Thyroid gland (tissue), 4 donors: Measurements from ENCODE around the gene ZNF750. TPM values are rescaled to one million over a fixed set of nuclear protein-coding genes. Genes with fewer than 3 reads are reported as not detected.

Experiments
- DNase-seq, 2 donors: peaks; one replicate each; pipeline ENCODE4 v3.0.0-alpha.2; 2019
- H3K27ac ChIP-seq, 3 donors: fragments of 200-600 bp; sonication (generic); 1 replicate in 2 of 3; 2 replicates in 1 of 3; pipeline ENCODE4 v1.5.1; 2016 to 2019; ENCODE audit warnings: mild to moderate bottlenecking in 1 of 3, moderate library complexity in 1 of 3
- H3K27me3 ChIP-seq: fragments of 200-600 bp; sonication (generic); one replicate; pipeline ENCODE4 v1.5.1; 2019
- H3K36me3 ChIP-seq, 2 donors: fragments of 200-600 bp; sonication (generic); one replicate each; pipeline ENCODE4 v1.5.1; 2016 to 2019
- H3K4me1 ChIP-seq, 2 donors: fragments of 200-600 bp; sonication (generic); one replicate each; pipeline ENCODE4 v1.5.1; 2017 to 2019
- H3K4me3 ChIP-seq, 3 donors: fragments of 200-600 bp; sonication (generic); replicated peaks in 1 of 3; 1 replicate in 2 of 3; 2 replicates in 1 of 3; pipeline ENCODE4 v1.5.1; 2016; ENCODE audit warnings: mild to moderate bottlenecking in 1 of 3
- H3K9me3 ChIP-seq: fragments of 200-600 bp; sonication (generic); one replicate; pipeline ENCODE4 v1.5.1; 2017
- POLR2A ChIP-seq, 2 donors: fragments of 450-650 bp; IDR thresholded peaks; one replicate each; pipeline ENCODE4 v1.6.1; 2017; ENCODE audit warnings: antibody characterized with exemption in 2 of 2, mild to moderate bottlenecking in 2 of 2, moderate library complexity in 1 of 2
- WGBS, 2 donors: methylation state at CpG; one replicate each; pipeline ENCODE4 v1.1.5; 2017; 5-methylcytosine and 5-hydroxymethylcytosine counted together
- intact Hi-C: fragments of 100-400 bp; cut with DNase I; formaldehyde crosslinking; loops from one replicate; pipeline ENCODE4 v1.15.1; 2023
- total RNA-seq, 4 donors: library from RNA; depleted of rRNA; stranded (reverse); fragments of >200 nt; gene quantifications; one replicate each; pipeline ENCODE4 v1.2.3, GENCODE V29; 2016
- TF ChIP-seq, protein P1 (sequence below), 6 experiments: fragments of 200-600 bp in 3 of 6; fragments of 450-650 bp in 3 of 6; sonication (generic) in 3 of 6; IDR thresholded peaks; one replicate each; pipeline ENCODE4 v1.5.1; 2016 to 2019; ENCODE audit warnings: antibody characterized with exemption in 6 of 6, mild to moderate bottlenecking in 2 of 6, inconsistent platforms in 1 of 6, moderate library complexity in 1 of 6

The ZNF750 gene
- total RNA-seq, 4 donors from 2014 or later, result 3.0 to 6.0 (median 4.5) TPM

DNA sequence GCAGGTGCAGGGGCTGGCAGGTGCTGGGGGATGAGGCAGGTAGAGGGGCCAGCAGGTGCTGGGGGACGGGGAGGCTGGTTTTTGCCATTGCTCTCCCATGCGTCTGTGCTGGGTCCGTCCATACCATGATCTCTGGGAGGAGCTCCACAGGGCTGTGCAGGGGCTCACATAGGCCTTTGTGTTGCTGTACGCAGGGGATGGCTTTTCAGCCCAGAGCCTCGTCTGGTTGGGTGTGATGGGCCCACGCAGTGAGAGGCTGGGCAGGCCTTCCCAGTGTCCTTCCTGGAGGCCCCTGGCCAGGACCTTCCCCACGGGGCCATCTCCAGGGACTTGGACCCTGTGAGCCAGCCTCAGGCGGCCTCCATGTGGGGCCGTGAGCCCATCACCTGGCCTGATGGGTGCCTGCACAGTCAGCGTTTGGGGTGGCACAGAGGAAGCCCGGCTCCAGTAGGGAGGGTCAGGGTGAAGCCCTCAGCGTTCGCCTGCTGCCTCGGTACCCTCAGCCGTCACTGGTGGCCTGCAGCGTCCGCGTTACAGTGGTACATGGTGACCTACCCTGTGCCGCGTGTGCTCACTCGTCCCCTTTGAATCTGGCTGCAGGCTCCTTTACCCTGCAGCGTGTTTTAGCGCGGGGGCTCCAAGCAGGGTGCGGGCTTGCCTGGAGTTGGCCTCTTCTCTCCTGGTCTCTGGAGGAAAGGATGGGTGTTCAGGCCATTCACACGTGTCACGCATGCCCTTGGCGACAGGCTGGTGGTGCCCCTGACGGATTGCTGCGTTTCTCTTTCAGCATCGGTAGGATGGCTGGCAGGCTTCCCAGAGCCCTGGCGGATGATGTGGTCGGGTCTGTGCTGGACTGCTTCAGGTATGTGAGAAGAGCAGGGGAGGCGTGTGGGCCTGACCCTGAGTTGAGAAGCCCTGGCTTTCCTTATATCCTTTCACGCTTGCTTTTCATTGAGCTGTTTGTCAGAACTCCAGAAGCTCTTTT lies 30.6 kb downstream of the ZNF750 start:
- Histone ChIP-seq H3K9me3 (no peaks in the 10 kb centered on the region), H3K4me3 (no peak overlapping the region), H3K27ac (no peak overlapping the region), H3K4me1 (no peaks in the 10 kb centered on the region), H3K27me3 (no peaks in the 10 kb centered on the region), H3K36me3 (no peaks in the 10 kb centered on the region)
- TF ChIP-seq, protein P1, sequence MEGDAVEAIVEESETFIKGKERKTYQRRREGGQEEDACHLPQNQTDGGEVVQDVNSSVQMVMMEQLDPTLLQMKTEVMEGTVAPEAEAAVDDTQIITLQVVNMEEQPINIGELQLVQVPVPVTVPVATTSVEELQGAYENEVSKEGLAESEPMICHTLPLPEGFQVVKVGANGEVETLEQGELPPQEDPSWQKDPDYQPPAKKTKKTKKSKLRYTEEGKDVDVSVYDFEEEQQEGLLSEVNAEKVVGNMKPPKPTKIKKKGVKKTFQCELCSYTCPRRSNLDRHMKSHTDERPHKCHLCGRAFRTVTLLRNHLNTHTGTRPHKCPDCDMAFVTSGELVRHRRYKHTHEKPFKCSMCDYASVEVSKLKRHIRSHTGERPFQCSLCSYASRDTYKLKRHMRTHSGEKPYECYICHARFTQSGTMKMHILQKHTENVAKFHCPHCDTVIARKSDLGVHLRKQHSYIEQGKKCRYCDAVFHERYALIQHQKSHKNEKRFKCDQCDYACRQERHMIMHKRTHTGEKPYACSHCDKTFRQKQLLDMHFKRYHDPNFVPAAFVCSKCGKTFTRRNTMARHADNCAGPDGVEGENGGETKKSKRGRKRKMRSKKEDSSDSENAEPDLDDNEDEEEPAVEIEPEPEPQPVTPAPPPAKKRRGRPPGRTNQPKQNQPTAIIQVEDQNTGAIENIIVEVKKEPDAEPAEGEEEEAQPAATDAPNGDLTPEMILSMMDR (IDR thresholded peaks at IDR 0.05), result no peak
- no peak for TF ChIP-seq POLR2A (IDR thresholded peaks at IDR 0.05)
- WGBS, 2 donors, result 87 to 91% methylated on average over 27 to 30 of the region's 35 CpGs
- DNase-seq, result no peak
- intact Hi-C loops, result no loop called here

DNA sequence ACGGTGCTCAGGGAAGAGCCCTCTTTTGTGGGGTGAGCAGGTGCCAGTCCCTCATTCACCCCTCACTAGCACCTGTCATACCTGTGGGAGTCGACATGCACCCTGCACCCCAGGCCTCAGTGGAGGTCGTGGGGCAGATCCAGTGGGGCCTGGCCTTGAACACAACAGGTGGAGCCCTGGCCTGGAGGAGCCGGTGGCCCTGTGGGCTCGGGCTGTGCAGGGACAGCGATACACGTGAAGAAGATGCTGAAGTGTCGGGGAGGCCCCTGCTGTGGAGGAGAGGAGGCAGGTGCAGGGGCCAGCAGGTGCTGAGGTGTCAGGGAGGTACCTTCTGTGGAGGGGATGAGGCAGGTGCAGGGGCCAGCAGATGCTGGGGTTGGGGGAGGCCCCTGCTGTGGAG lies 31.8 kb downstream of the ZNF750 start:
- H3K27me3 ChIP-seq, result no peaks in the 10 kb centered on the region
- WGBS, 2 donors, result 97 to 98% methylated on average over 8 of the region's 8 CpGs
- no peaks in the 10 kb centered on the region for H3K4me1 ChIP-seq
- DNase-seq, result no peak
- H3K36me3 ChIP-seq, result no peaks in the 10 kb centered on the region
- no peak overlapping the region for H3K4me3 ChIP-seq
- H3K9me3 ChIP-seq, result no peaks in the 10 kb centered on the region
- intact Hi-C loops, result no loop called here
- no peak for TF ChIP-seq POLR2A (IDR thresholded peaks at IDR 0.05)
- TF ChIP-seq, protein P1 (IDR thresholded peaks at IDR 0.05), result no peak
- no peak overlapping the region for H3K27ac ChIP-seq

GRCh38 chr17:82807562-82807961 lies 32.3 kb downstream of the ZNF750 start:
- Histone ChIP-seq H3K4me3 (no peak overlapping the region), H3K27ac (no peak overlapping the region), H3K4me1 (no peaks in the 10 kb centered on the region), H3K27me3 (no peaks in the 10 kb centered on the region), H3K9me3 (no peaks in the 10 kb centered on the region), H3K36me3 (no peaks in the 10 kb centered on the region)
- WGBS, 2 donors, result 93 to 95% methylated on average over 21 of the region's 21 CpGs
- intact Hi-C loops, result no loop called here
- DNase-seq, result no peak
- TF ChIP-seq, protein P1 (IDR thresholded peaks at IDR 0.05), result no peak
- TF ChIP-seq POLR2A (IDR thresholded peaks at IDR 0.05), result no peak

DNA sequence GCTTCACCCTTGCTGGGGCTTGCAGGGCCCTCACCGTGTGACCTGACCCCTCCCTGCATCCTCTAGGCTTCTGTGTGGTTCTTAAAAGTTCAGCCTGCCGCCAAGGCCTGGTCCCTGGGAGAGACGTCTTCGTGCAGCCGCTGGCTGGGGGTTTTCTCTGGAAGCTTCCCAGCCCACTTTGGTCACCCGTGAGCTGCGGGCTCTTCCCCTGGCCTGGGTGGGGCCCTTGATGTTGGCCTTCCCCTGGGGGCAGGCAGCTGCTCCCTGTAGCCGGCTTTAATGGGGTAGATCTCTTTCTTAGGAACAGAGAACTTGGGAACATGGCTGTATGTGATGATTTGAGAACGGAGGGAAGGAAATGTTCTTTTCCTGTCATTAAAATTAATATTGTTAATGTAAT lies 32.7 kb downstream of the ZNF750 start:
- intact Hi-C loops, result no loop called here

More for the DNA sequence above, 32.7 kb downstream of the ZNF750 start:
- no peaks in the 10 kb centered on the region for H3K4me1 ChIP-seq
- no peak overlapping the region for H3K4me3 ChIP-seq
- 78 to 90% methylated on average over 9 of the region's 9 CpGs for WGBS, 2 donors
- H3K27me3 ChIP-seq, result no peaks in the 10 kb centered on the region
- no peak overlapping the region for H3K27ac ChIP-seq
- DNase-seq, result no peak
- H3K36me3 ChIP-seq, result no peaks in the 10 kb centered on the region
- H3K9me3 ChIP-seq, result no peaks in the 10 kb centered on the region
- TF ChIP-seq, protein P1 (IDR thresholded peaks at IDR 0.05), result no peak
- TF ChIP-seq POLR2A (IDR thresholded peaks at IDR 0.05), result no peak
